OCI-LY7 (cell line): ENCODE data around the gene AMIGO3. TPM values are rescaled to one million over a fixed set of nuclear protein-coding genes. Genes with fewer than 3 reads are reported as not detected.

Experiments
- BruUV-seq: library from RNA; stranded (reverse); fragments of 400-500 nt; replicated peaks from 2 replicates; lab custom pipeline; 2021; lab: Mats Ljungman, UMichigan
- CTCF ChIA-PET: fragments of 300-600 bp; sonication (Branson Sonifier 250); formaldehyde crosslinking; loops from one replicate; lab custom pipeline; 2022; ENCODE audit warnings: antibody characterized with exemption; ENCODE audit not compliant: unreplicated experiment; lab: Charles Lee
- POLR2A ChIA-PET: fragments of 300-600 bp; sonication (Branson Sonifier 250); formaldehyde crosslinking; loops from one replicate; lab custom pipeline; 2022; ENCODE audit warnings: antibody characterized with exemption; lab: Charles Lee
- DNase-seq: peaks from one replicate; pipeline ENCODE4 v3.0.0-alpha.2; 2015; ENCODE audit warnings: low spot score
- H2AFZ ChIP-seq: fragments of 200-600 bp; sonication (generic), shearing (Covaris generic); 2 replicates; pipeline ENCODE4 v1.6.1; 2014; ENCODE audit warnings: mild to moderate bottlenecking, antibody characterized with exemption, low read length, moderate library complexity
- H3K27ac ChIP-seq: fragments of 200-600 bp; sonication (generic); 2 replicates; pipeline ENCODE4 v1.5.1; 2014; ENCODE audit warnings: mixed run types, low read depth, mild to moderate bottlenecking, moderate library complexity, low read length, inconsistent platforms; ENCODE audit not compliant: poor library complexity, severe bottlenecking
- H3K36me3 ChIP-seq: fragments of 200-600 bp; sonication (generic); 2 replicates; pipeline ENCODE4 v1.6.1; 2014; ENCODE audit warnings: mild to moderate bottlenecking, antibody characterized with exemption, low read length, moderate library complexity, mixed read lengths; ENCODE audit not compliant: insufficient read depth
- H3K4me1 ChIP-seq: fragments of 200-600 bp; sonication (generic); 2 replicates; pipeline ENCODE4 v1.5.1; 2014; ENCODE audit warnings: mild to moderate bottlenecking, low read length; ENCODE audit not compliant: insufficient read depth, poor library complexity, severe bottlenecking
- H3K4me2 ChIP-seq: fragments of 200-600 bp; sonication (generic); 2 replicates; pipeline ENCODE4 v1.6.1; 2014; ENCODE audit warnings: mild to moderate bottlenecking, low read length
- H3K4me3 ChIP-seq: fragments of 200-600 bp; sonication (generic); 2 replicates; pipeline ENCODE4 v1.5.1; 2014; ENCODE audit warnings: mild to moderate bottlenecking, low read depth, low read length; ENCODE audit not compliant: poor library complexity, severe bottlenecking
- H3K79me2 ChIP-seq: fragments of 200-600 bp; sonication (generic); 2 replicates; pipeline ENCODE4 v1.6.1; 2016; ENCODE audit warnings: low read depth, mild to moderate bottlenecking, low read length, moderate library complexity, mixed read lengths; ENCODE audit not compliant: insufficient read depth
- H3K9me2 ChIP-seq: fragments of 200-600 bp; sonication (generic); 2 replicates; pipeline ENCODE4 v1.6.1; 2016; ENCODE audit warnings: mild to moderate bottlenecking, low read length, mixed read lengths; ENCODE audit not compliant: insufficient read depth
- H3K9me3 ChIP-seq: fragments of 200-600 bp; sonication (generic); 2 replicates; pipeline ENCODE4 v1.6.1; 2014; ENCODE audit warnings: mild to moderate bottlenecking, mixed run types, low read length, mixed read lengths
- H4K20me1 ChIP-seq: fragments of 200-600 bp; sonication (generic); 2 replicates; pipeline ENCODE4 v1.6.1; 2014; ENCODE audit warnings: mild to moderate bottlenecking, antibody characterized with exemption, low read length, moderate library complexity, mixed read lengths; ENCODE audit not compliant: insufficient read depth
- EZH2phosphoT487 ChIP-seq: fragments of 200-600 bp; sonication (generic); IDR thresholded peaks from 2 replicates; pipeline ENCODE4 v1.6.1; 2018; ENCODE audit warnings: low read depth, borderline replicate concordance, mild to moderate bottlenecking, mixed run types, antibody characterized with exemption, low read length, moderate library complexity, mixed read lengths
- intact Hi-C: fragments of 100-400 bp; cut with micrococcal nuclease; formaldehyde crosslinking; loops from one replicate; pipeline ENCODE4 v1.10.0; 2022; ENCODE audit not compliant: unreplicated experiment
- total RNA-seq, 2 experiments: library from RNA; depleted of rRNA in 1 of 2; stranded (reverse); fragments of >200 nt in 1 of 2; shearing (Covaris generic) in 1 of 2; gene quantifications; 2 replicates each; pipeline ENCODE4 v1.2.3, GENCODE V29; 2014 to 2022
- TF ChIP-seq, protein P1 (sequence below): fragments of 200-600 bp; sonication (generic); conservative IDR thresholded peaks from 2 replicates; pipeline ENCODE4 v1.5.1; 2014; ENCODE audit warnings: mild to moderate bottlenecking, antibody characterized with exemption, low read length, moderate library complexity, mixed read lengths

Gene AMIGO3
- total RNA-seq, 2 experiments from 2014 or later, result 0.80 to 4.4 TPM

DNA sequence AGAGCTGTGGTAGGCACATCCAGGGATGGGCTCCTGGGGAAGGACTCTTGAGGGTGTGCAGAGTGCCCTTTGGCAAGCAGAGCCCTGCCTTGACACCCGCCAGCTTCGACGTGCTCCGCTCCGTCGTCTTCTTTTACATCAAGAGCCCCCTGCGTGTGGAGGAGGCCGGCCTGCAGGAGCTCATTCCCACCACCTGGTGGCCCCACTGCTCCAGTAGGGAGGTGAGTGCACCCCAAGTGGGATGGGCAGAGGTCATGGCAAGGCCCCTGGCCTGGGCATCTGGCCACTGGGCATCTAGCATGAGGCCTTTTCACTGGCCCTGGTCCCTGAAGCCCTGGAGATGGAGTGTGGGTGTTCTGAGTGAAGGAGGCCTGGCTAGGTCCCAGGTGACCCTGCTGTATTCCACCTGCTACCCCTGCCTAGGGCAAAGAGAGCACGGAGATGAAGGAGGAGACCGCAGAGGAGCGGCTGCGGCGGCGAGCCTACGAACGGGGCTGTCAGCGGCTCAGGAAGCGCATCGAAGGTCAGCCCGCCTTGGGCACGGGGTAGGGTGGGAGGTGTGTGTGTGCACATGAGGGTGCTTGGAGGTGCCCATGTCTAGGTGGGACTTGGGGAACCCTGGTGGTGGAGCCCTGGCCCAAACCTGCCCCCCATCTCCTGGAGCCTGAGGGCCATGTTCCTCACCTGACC, 18.0 kb downstream of the AMIGO3 start:
- Histone ChIP-seq H3K27ac (no peak overlapping the region), H3K9me2 (no peaks in the 10 kb centered on the region), H2AFZ (no peak overlapping the region), H3K79me2 (no peaks in the 10 kb centered on the region), H3K4me2 (no peak overlapping the region), H4K20me1 (no peaks in the 10 kb centered on the region), H3K36me3 (peaks cover 11% of the 10 kb centered on the region; the same call in 1 of the 2 replicates), H3K4me1 (no peaks in the 10 kb centered on the region), H3K9me3 (no peaks in the 10 kb centered on the region), H3K4me3 (no peak overlapping the region)
- ChIA-PET CTCF (no interaction called here), POLR2A (interaction anchor here (0.6 kb wide), 2 partner anchors 10 to 186 kb away, joined by 3 read pairs; no protein-coding TSS in a partner anchor)
- BruUV-seq, result no TSS peak
- DNase-seq, result peak; percentile 27
- TF ChIP-seq, protein P1, sequence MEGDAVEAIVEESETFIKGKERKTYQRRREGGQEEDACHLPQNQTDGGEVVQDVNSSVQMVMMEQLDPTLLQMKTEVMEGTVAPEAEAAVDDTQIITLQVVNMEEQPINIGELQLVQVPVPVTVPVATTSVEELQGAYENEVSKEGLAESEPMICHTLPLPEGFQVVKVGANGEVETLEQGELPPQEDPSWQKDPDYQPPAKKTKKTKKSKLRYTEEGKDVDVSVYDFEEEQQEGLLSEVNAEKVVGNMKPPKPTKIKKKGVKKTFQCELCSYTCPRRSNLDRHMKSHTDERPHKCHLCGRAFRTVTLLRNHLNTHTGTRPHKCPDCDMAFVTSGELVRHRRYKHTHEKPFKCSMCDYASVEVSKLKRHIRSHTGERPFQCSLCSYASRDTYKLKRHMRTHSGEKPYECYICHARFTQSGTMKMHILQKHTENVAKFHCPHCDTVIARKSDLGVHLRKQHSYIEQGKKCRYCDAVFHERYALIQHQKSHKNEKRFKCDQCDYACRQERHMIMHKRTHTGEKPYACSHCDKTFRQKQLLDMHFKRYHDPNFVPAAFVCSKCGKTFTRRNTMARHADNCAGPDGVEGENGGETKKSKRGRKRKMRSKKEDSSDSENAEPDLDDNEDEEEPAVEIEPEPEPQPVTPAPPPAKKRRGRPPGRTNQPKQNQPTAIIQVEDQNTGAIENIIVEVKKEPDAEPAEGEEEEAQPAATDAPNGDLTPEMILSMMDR, result peak; percentile 68
- no peak for TF ChIP-seq EZH2phosphoT487
- intact Hi-C loops, result loop anchor here (5.0 kb wide), 1 partner anchor 206 kb away; no protein-coding TSS in a partner anchor

DNA sequence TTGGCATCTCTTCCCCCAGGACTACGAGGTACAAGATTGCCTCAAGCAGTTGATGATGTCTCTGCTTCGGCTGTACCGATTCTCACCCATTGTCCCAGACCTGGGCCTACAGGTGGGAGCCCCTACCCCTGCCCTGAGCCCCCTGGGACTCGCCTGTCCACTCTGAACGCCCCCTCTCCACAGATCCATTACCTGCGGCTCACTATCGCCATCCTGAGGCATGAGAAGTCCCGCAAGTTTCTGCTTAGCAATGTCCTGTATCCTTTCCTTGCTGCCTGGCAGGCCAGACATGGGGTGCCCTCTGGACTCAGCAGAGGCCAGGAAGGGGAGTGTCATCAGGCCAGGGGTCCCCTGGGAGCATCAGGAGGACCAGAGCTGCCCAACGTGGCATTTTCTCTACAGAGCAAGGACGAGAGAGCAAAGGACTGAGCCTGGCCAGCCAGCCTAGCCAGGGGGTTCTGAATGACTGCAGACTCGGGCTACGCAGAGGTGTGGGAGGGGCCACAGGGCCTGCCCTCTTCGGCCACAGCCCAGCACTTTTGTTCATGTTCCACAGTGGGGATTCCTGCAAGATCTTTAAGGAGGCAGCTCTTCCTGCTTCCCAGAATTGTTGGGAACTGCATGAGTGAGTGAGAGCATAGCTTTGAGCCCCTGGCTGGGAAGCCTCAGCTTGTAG, 18.9 kb downstream of the AMIGO3 start:
- Histone ChIP-seq H3K27ac (no peak overlapping the region), H3K4me2 (no peak overlapping the region), H3K4me3 (no peak overlapping the region), H2AFZ (no peak overlapping the region), H3K9me2 (no peaks in the 10 kb centered on the region), H4K20me1 (no peaks in the 10 kb centered on the region), H3K79me2 (no peaks in the 10 kb centered on the region), H3K9me3 (no peaks in the 10 kb centered on the region), H3K4me1 (no peaks in the 10 kb centered on the region), H3K36me3 (peaks cover 8% of the 10 kb centered on the region; the same call in 1 of the 2 replicates)
- BruUV-seq, result no TSS peak
- TF ChIP-seq EZH2phosphoT487, result no peak
- TF ChIP-seq, protein P1, result peak; percentile 51; the same call in 1 of the 2 replicates
- ChIA-PET CTCF (no interaction called here), POLR2A (no interaction called here)
- intact Hi-C loops, result loop anchor here (5.0 kb wide), 1 partner anchor 207 kb away; no protein-coding TSS in a partner anchor
- DNase-seq, result no peak
